GM21526 (cell line): Measurements from ENCODE around the gene GRIA3.

ENCODE experiments used
- ATAC-seq: cut with Tn5 transposase; IDR thresholded peaks from one replicate; pipeline ENCODE4 v1.9.1; 2021; ENCODE audit warnings: moderate library complexity; ENCODE audit not compliant: unreplicated experiment, low FRiP score

GRIA3 gene

GRCh38 chrX:123184219-123184865 lies at the start of gene GRIA3:
Gene GRIA3, plus strand, starts transcription at chrX:123184278. Its CDS starts 258 bp downstream, at chrX:123184536.
- no peak for ATAC-seq

GRCh38 chrX:123138473-123138872 lies 45.6 kb upstream of the GRIA3 start:
- no peak for ATAC-seq

GRCh38 chrX:123140454-123140853 lies 43.6 kb upstream of the GRIA3 start:
- ATAC-seq = no peak

GRCh38 chrX:123140904-123141303 lies 43.2 kb upstream of the GRIA3 start:
- ATAC-seq = no peak

GRCh38 chrX:123153846-123154335 lies 30.2 kb upstream of the GRIA3 start:
- no peak for ATAC-seq

GRCh38 chrX:123155327-123155726 lies 28.8 kb upstream of the GRIA3 start:
- ATAC-seq = no peak

GRCh38 chrX:123157586-123157985 lies 26.5 kb upstream of the GRIA3 start:
- no peak for ATAC-seq

GRCh38 chrX:123159403-123159802 lies 24.7 kb upstream of the GRIA3 start:
- ATAC-seq = no peak

GRCh38 chrX:123167621-123168020 lies 16.5 kb upstream of the GRIA3 start:
- ATAC-seq = no peak

- ATAC-seq = no peak
Observed at GRCh38 chrX:123169247-123169901, 14.7 kb upstream of the GRIA3 start.

GRCh38 chrX:123170546-123170945 lies 13.5 kb upstream of the GRIA3 start:
- no peak for ATAC-seq

- no peak for ATAC-seq
Observed at GRCh38 chrX:123171781-123172180, 12.3 kb upstream of the GRIA3 start.

GRCh38 chrX:123172869-123173268 lies 11.2 kb upstream of the GRIA3 start:
- ATAC-seq = no peak

- ATAC-seq = no peak
Observed at GRCh38 chrX:123173833-123174232, 10.2 kb upstream of the GRIA3 start.

- ATAC-seq = no peak
Observed at GRCh38 chrX:123175366-123176122, 8.5 kb upstream of the GRIA3 start.

- ATAC-seq = no peak
Observed at GRCh38 chrX:123181233-123181914, 2.7 kb upstream of the GRIA3 start.

- no peak for ATAC-seq
Observed at GRCh38 chrX:123184866-123185276, 793 bp downstream of the GRIA3 start.

- ATAC-seq = no peak
Observed at GRCh38 chrX:123185721-123186120, 1.6 kb downstream of the GRIA3 start.

GRCh38 chrX:123186801-123187200 lies 2.7 kb downstream of the GRIA3 start:
- ATAC-seq = no peak

GRCh38 chrX:123188081-123188480 lies 4.0 kb downstream of the GRIA3 start:
- ATAC-seq = no peak

GRCh38 chrX:123189338-123189737 lies 5.3 kb downstream of the GRIA3 start:
- ATAC-seq = no peak
